ENCODE measurements around the gene HBA2. TPM values are rescaled to one million over a fixed set of nuclear protein-coding genes. Genes with fewer than 3 reads are reported as not detected.

The HBA2 gene
- total RNA-seq (2014; rRNA removed; shearing (Covaris generic)), result not detected in 2 replicates

DNA sequence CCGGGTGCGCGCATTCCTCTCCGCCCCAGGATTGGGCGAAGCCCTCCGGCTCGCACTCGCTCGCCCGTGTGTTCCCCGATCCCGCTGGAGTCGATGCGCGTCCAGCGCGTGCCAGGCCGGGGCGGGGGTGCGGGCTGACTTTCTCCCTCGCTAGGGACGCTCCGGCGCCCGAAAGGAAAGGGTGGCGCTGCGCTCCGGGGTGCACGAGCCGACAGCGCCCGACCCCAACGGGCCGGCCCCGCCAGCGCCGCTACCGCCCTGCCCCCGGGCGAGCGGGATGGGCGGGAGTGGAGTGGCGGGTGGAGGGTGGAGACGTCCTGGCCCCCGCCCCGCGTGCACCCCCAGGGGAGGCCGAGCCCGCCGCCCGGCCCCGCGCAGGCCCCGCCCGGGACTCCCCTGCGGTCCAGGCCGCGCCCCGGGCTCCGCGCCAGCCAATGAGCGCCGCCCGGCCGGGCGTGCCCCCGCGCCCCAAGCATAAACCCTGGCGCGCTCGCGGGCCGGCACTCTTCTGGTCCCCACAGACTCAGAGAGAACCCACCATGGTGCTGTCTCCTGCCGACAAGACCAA, at the start of gene HBA2:
TSS of gene HBA2 (plus strand) at position 503 of the 568 bp plus-strand sequence. CDS start at position 540, 37 bp downstream.

DNA sequence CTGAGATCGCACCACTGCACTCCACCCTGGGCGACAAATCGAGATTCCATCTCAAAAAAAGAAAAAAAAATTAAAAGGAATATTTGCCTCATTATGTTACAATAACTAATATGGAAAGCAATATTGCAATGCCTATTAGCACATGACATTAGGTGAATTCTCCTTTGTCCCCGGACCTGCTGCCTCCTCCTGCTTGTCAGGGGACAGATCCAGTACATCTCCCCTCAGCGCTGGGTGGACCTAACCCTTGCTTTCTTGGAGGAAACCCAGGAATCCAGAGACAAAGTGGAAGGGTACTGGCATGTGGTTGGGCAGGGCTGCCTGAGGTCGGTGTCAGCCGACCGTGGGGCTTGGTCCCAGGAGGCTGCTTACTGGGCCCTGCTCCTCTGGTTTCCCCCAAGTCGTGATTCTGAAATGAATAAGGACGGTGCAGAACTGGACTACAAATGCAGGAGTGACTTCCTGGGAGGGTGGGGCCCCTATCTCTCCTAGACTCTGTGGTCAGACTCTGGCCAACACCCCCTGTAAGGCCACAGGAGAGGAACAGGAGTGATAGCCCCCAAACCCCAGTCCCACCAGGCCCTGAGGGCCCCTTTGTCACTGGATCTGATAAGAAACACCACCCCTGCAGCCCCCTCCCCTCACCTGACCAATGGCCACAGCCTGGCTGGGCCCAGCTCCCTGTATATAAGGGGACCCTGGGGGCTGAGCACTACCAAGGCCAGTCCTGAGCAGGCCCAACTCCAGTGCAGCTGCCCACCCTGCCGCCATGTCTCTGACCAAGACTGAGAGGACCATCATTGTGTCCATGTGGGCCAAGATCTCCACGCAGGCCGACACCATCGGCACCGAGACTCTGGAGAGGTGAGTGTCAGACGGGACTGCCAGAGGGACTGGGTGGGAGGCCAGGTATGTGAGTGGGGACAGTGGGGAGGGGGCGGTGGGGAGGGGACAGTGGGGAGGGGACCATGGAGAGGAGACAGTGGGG, 20.2 kb upstream of the HBA2 start, which contains the start of gene HBZ:
TSS of gene HBZ (plus strand) at position 504 of the 988 bp plus-strand sequence. CDS start at position 770, 266 bp downstream.

DNA sequence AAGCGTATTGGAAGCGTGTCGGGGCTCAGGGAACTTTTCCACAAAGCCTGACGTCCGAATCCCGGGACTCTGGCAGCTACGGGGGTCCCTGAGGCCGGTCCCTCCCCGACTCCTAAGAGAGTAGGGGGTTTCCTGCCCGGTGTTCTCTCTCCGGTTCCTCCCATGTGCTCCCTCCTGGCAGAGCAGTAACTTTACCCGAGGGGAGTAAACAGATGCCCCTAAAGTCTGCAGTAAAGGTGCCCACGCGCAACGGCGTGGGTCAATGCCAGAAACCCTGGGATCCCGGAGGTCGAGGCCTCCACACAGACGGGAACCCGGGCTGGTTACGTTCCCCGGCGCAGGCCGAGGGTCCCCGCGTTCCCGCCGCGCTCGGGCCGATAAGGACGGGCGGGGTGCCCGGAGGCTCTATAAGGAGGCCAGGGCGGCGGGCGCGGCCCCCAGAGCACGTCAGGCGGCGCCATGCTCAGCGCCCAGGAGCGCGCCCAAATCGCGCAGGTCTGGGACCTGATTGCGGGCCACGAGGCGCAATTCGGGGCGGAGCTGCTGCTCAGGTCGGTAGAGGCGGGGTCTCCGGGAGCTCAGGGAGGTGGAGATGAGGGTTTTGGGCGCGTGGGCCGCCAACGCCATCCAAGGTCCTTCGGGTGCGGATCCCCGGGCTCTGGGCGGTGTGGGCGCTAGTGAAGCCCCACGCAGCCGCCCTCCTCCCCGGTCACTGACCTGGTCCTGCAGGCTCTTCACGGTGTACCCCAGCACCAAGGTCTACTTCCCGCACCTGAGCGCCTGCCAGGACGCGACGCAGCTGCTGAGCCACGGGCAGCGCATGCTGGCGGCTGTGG, 6.9 kb upstream of the HBA2 start, which contains the start of gene HBM:
TSS of gene HBM (plus strand) at position 440 of the 836 bp plus-strand sequence. CDS start at position 460, 20 bp downstream.

DNA sequence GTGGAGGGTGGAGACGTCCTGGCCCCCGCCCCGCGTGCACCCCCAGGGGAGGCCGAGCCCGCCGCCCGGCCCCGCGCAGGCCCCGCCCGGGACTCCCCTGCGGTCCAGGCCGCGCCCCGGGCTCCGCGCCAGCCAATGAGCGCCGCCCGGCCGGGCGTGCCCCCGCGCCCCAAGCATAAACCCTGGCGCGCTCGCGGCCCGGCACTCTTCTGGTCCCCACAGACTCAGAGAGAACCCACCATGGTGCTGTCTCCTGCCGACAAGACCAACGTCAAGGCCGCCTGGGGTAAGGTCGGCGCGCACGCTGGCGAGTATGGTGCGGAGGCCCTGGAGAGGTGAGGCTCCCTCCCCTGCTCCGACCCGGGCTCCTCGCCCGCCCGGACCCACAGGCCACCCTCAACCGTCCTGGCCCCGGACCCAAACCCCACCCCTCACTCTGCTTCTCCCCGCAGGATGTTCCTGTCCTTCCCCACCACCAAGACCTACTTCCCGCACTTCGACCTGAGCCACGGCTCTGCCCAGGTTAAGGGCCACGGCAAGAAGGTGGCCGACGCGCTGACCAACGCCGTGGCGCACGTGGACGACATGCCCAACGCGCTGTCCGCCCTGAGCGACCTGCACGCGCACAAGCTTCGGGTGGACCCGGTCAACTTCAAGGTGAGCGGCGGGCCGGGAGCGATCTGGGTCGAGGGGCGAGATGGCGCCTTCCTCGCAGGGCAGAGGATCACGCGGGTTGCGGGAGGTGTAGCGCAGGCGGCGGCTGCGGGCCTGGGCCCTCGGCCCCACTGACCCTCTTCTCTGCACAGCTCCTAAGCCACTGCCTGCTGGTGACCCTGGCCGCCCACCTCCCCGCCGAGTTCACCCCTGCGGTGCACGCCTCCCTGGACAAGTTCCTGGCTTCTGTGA, 4.1 kb downstream of the HBA2 start, which contains the start of gene HBA1:
TSS of gene HBA1 (plus strand) at position 204 of the 906 bp plus-strand sequence. CDS start at position 241, 37 bp downstream.

DNA sequence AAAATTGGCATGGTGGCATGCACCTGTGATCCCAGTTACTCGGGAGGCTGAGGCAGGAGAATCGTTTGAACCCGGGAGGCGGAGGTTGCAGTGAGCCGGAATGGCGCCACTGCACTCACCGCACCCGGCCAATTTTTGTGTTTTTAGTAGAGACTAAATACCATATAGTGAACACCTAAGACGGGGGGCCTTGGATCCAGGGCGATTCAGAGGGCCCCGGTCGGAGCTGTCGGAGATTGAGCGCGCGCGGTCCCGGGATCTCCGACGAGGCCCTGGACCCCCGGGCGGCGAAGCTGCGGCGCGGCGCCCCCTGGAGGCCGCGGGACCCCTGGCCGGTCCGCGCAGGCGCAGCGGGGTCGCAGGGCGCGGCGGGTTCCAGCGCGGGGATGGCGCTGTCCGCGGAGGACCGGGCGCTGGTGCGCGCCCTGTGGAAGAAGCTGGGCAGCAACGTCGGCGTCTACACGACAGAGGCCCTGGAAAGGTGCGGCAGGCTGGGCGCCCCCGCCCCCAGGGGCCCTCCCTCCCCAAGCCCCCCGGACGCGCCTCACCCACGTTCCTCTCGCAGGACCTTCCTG, 7.5 kb downstream of the HBA2 start, which contains the start of gene HBQ1:
TSS of gene HBQ1 (plus strand) at position 359 of the 575 bp plus-strand sequence. CDS start at position 387, 28 bp downstream.

Small RNA genes within 50 kb of the gene (small RNA-seq; reads per million reads assigned to genes)
- gene RF00019, result not detected

Other genes with a start within 250 kb of the HBA2 start
- 23.0 and 24.0 TPM in 2 replicates for gene POLR3K, start 119.3 kb upstream of the HBA2 start, total RNA-seq (2014; rRNA removed; shearing (Covaris generic))
- 46.9 and 54.2 TPM in 2 replicates for gene SNRNP25, start 119.0 kb upstream of the HBA2 start, total RNA-seq (2014; rRNA removed; shearing (Covaris generic))
- gene RHBDF1, start 100.2 kb upstream of the HBA2 start, total RNA-seq (2014; rRNA removed; shearing (Covaris generic)), result 66.0 and 88.3 TPM in 2 replicates
- gene MPG, start 94.7 kb upstream of the HBA2 start, total RNA-seq (2014; rRNA removed; shearing (Covaris generic)), result 233 and 337 TPM in 2 replicates
- 13.2 and 14.9 TPM in 2 replicates for gene NPRL3, start 34.2 kb upstream of the HBA2 start, total RNA-seq (2014; rRNA removed; shearing (Covaris generic))
- not detected in 2 replicates for gene HBZ, start 20.2 kb upstream of the HBA2 start, total RNA-seq (2014; rRNA removed; shearing (Covaris generic))
- gene HBM, start 6.9 kb upstream of the HBA2 start, total RNA-seq (2014; rRNA removed; shearing (Covaris generic)), result not detected in 2 replicates
- gene HBA1, start 3.8 kb downstream of the HBA2 start, total RNA-seq (2014; rRNA removed; shearing (Covaris generic)), result not detected in 2 replicates
- not detected in 2 replicates for gene HBQ1, start 7.6 kb downstream of the HBA2 start, total RNA-seq (2014; rRNA removed; shearing (Covaris generic))
- 53.1 and 65.3 TPM in 2 replicates for gene LUC7L, start 56.6 kb downstream of the HBA2 start, total RNA-seq (2014; rRNA removed; shearing (Covaris generic))
- 58.9 and 70.9 TPM in 2 replicates for gene FAM234A, start 61.9 kb downstream of the HBA2 start, total RNA-seq (2014; rRNA removed; shearing (Covaris generic))
- gene RGS11, start 103.1 kb downstream of the HBA2 start, total RNA-seq (2014; rRNA removed; shearing (Covaris generic)), result 0.04 and 0.08 TPM in 2 replicates
- 3.2 and 4.5 TPM in 2 replicates for gene ARHGDIG, start 107.7 kb downstream of the HBA2 start, total RNA-seq (2014; rRNA removed; shearing (Covaris generic))
- 0.41 and 0.88 TPM in 2 replicates for gene PDIA2, start 110.3 kb downstream of the HBA2 start, total RNA-seq (2014; rRNA removed; shearing (Covaris generic))
- 36.7 and 40.2 TPM in 2 replicates for gene AXIN1, start 179.8 kb downstream of the HBA2 start, total RNA-seq (2014; rRNA removed; shearing (Covaris generic))
- gene MRPL28, start 197.7 kb downstream of the HBA2 start, total RNA-seq (2014; rRNA removed; shearing (Covaris generic)), result 248 and 271 TPM in 2 replicates
- 25.1 and 44.4 TPM in 2 replicates for gene PGAP6, start 209.1 kb downstream of the HBA2 start, total RNA-seq (2014; rRNA removed; shearing (Covaris generic))
- 226 and 246 TPM in 2 replicates for gene NME4, start 224.3 kb downstream of the HBA2 start, total RNA-seq (2014; rRNA removed; shearing (Covaris generic))
- gene DECR2, start 229.0 kb downstream of the HBA2 start, total RNA-seq (2014; rRNA removed; shearing (Covaris generic)), result 18.3 and 25.2 TPM in 2 replicates